Medulla oblongata (tissue), 1 donor: ENCODE results near the gene WNK4.

ENCODE experiments used
- DNase-seq: peaks from one replicate; pipeline ENCODE4 v3.0.0-alpha.2; 2015; ENCODE audit errors: extremely low spot score

Gene WNK4

DNA sequence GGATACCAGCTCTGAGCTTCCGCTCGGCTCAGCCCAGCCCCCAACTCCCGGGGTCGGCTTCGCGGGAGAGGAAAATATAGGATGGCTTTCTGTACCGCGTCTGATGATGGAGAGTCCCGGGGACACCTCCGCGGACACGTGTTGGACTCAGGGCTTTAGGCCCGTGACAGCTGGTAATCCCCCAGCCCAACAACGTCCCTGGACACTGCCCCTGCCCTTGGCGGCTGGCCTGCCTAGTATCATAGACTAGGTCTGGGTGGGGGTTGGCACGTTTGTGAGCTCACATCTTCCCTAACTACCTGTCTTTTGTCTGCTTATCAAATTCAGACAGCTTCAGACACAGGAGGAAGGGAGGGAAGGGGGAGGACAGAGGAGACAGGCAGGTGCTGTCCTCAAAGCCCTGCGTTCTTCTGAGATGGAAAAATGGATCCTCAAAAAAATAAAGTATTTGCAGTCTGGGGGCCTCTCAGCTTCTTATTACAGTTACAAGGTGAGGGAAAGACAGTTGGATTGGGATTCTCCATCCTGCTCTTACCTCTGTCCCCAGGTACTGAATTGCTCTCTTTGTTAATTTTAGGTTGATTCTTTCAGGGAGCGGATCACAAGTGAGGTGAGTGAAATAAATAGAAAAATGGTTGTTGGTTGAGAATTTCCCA lies 53.5 kb downstream of the WNK4 start:
- DNase-seq, result no peak

DNA sequence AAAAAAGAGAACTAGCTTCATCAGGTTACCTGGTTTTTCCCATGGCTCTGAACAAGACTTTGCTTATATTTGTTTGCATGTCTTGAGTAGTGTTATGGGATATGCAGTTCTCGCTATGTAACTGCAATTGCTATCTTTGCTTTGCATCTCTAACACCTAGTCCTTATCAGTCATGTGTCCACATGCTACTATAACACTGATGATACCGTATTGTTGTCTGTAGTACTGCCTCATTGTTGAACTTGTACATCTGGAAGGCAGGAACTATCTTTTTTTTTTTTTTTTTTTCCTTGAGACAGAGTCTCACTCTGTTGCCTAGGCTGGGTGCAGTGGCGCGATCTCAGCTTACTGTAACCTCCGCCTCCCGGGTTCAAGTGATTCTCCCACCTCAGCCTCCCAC lies 55.3 kb downstream of the WNK4 start:
- no peak for DNase-seq

DNA sequence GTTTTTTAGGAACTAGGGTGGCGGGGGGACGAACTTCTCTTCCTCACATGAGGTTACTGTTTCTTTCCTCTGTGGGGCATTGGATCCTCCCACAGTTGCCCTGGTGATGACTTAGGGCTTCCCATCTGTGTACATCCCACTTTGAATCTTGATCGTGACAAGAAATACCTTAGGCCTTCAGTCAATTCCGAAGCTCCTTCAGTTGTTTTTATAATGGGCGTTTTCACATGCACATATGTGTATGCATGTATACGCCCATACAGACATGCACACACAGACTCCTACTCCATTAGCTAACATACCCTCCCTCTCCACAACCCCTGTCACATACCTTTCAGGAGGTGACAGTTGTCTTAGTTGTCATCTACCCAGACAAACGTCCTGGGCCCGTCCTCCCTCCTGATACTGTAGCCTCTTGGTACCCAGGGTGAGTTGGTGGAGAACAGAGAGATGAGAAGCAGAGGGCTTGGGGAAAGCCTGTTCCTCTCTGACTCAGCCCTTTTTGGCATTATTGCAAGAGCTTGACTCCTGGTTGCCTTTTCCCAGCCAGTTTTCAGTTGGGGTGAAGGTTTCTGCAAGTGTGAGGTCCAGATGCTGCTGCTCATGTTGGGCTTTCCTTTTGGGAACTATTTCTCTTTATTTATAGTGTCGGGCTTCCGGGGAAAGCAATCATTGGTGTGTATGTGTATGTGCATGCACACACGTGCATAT lies 61.7 kb downstream of the WNK4 start:
- no peak for DNase-seq

DNA sequence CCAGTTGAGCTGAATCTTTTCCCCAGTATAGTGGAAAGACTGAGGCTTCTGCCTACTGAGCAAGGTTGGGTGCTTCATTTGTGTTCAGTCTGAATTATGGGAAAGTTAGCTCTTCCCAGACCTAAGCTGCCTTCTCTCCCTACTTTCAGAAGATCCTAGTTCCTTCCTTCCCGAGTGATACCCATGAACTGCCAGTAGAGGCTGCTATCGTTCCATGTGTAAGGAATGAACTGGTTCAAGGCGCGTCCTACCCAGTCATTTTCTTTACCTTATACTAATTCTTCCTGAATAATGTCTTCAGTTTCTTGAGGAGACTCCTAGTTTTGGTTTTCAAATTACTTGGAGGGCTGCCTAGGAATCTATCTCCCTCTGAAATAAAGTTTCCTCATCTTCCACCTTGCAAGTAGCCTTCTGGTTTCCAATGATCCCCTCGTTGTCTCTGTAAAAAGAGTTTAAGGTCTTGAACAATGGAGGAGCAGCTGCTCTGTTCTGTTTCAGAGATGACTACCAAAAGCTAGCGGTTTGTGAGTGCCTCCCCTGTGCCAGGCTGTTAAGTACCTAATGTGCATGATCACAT lies 63.0 kb downstream of the WNK4 start:
- peak; percentile 65 for DNase-seq

DNA sequence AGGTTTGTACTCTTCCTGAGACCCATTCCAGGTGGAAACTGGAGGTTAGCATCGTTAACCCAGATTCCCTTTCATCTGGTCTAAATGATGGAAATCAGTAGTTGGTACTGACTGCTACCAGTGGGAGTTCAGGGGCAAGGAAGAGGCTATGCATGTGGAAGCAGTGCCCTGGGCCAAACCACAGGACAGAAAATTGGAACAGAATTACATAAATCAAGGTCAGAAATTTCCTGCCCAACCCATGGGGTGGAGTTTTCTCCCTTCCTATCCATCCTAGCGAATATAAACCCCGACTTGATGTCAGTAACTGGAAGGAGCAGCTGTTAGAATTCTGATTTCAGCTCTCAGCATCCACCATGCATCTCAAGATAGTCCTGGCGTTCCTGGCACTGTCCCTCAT lies 63.9 kb downstream of the WNK4 start, which contains the start of gene AOC2:
TSS of gene AOC2 (plus strand) at position 310 of the 400 bp plus-strand sequence. CDS start at position 357, 47 bp downstream.
- no peak for DNase-seq

DNA sequence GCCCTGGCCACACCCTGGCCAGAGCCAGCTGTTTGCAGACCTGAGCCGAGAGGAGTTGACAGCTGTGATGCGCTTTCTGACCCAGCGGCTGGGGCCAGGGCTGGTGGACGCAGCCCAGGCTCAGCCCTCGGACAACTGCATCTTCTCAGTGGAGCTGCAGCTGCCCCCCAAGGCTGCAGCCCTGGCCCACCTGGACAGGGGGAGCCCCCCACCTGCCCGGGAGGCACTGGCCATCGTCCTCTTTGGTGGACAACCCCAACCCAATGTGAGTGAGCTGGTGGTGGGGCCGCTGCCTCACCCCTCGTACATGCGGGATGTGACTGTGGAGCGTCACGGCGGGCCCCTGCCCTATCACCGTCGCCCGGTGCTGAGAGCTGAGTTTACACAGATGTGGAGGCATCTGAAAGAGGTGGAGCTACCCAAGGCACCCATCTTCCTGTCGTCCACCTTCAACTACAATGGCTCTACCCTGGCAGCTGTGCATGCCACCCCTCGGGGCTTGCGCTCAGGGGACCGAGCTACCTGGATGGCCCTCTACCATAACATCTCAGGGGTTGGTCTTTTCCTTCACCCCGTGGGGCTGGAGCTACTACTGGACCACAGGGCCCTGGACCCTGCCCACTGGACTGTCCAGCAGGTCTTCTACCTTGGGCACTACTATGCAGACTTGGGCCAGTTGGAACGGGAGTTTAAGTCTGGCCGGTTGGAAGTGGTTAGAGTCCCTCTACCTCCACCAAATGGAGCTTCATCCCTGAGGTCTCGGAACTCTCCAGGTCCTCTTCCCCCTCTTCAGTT lies 64.5 kb downstream of the WNK4 start:
- DNase-seq, result no peak

DNA sequence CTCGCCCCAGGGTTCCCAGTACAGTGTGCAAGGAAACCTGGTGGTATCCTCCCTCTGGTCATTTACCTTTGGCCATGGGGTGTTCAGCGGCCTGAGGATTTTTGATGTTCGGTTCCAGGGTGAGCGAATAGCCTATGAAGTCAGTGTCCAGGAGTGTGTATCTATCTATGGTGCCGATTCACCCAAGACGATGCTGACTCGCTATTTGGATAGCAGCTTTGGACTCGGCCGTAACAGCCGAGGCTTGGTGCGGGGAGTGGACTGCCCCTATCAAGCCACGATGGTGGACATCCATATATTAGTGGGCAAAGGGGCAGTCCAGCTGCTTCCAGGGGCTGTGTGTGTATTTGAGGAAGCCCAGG lies 65.1 kb downstream of the WNK4 start:
- no peak for DNase-seq

DNA sequence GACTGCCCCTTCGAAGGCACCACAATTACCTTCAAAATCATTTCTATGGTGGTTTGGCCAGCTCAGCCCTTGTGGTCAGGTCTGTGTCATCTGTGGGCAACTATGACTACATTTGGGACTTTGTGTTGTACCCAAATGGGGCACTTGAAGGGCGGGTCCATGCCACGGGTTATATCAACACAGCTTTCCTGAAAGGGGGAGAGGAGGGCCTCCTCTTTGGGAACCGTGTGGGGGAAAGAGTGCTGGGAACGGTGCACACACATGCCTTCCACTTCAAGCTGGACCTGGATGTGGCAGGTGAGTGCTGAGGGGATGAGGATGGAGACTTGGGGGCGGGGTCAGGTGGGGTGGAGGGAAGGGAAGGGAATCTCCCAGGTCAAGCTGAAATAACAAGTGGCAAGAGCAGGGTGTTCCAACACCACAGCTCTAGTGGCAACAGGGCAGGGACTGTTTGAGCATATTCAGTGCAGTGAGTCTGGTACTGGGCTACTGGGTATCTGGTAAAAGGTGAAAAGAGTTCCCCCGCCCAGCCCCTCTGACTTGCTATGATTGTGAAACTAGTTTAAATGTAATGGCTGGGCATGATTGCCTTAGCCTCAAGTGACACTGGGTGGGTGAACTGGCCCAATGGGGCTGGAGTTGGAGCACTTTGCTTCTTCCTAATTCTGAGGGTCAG lies 65.6 kb downstream of the WNK4 start:
- no peak for DNase-seq
